Measurements from ENCODE around the gene SLC12A3.

The SLC12A3 gene

GRCh38 chr16:56916571-56917403 lies 51.8 kb downstream of the SLC12A3 start:
- Histone ChIP-seq H3K79me2 (ENCODE audit: control insufficient read depth, insufficient read depth, low read length) (no peaks in the 10 kb centered on the region), H3K9ac (ENCODE audit: low read length) (no peak overlapping the region), H3K4me3 (ENCODE audit: low read length) (no peak overlapping the region), H3K4ac (ENCODE audit: low read depth, low read length) (no peak overlapping the region), H2AK5ac (ENCODE audit: low read length) (no peak overlapping the region), H3K36me3 (ENCODE audit: control insufficient read depth, insufficient read depth, low read length) (no peaks in the 10 kb centered on the region), H3K4me1 (ENCODE audit: control insufficient read depth, low read depth, low read length) (no peaks in the 10 kb centered on the region), H2BK15ac (replicated peaks; ENCODE audit: low read depth) (no peak overlapping the region), H3K4me2 (ENCODE audit: low read length) (no peak overlapping the region), H3K79me1 (ENCODE audit: low read length) (no peaks in the 10 kb centered on the region), H3K56ac (ENCODE audit: low read length) (peak overlapping the region; percentile 7), H3K27me3 (ENCODE audit: insufficient read depth, low read length, poor library complexity) (no peaks in the 10 kb centered on the region), H4K5ac (ENCODE audit: low read length) (no peak overlapping the region), H2BK120ac (ENCODE audit: low read depth, low read length) (no peak overlapping the region), H3K23ac (ENCODE audit: low read length) (no peak overlapping the region), H4K8ac (ENCODE audit: low read depth, low read length) (no peak overlapping the region), H2BK5ac (ENCODE audit: low read length) (no peak overlapping the region), H3K18ac (ENCODE audit: low read length) (no peak overlapping the region), H3K27ac (ENCODE audit: low read depth, low read length) (no peak overlapping the region)
- DNase-seq = no peak
- no CpG with 5 or more reads among the region's 5 CpGs for WGBS (ENCODE audit: extremely low coverage, insufficient coverage, low lambda C conversion rate)

GRCh38 chr16:56918467-56919012 lies 53.5 kb downstream of the SLC12A3 start:
- DNase-seq = no peak
- no CpG with 5 or more reads among the region's 12 CpGs for WGBS (ENCODE audit: extremely low coverage, insufficient coverage, low lambda C conversion rate)
- Histone ChIP-seq H4K8ac (ENCODE audit: low read depth, low read length) (no peak overlapping the region), H2AK5ac (ENCODE audit: low read length) (no peak overlapping the region), H2BK15ac (replicated peaks; ENCODE audit: low read depth) (no peak overlapping the region), H3K27ac (ENCODE audit: low read depth, low read length) (no peak overlapping the region), H3K18ac (ENCODE audit: low read length) (no peak overlapping the region), H3K9ac (ENCODE audit: low read length) (no peak overlapping the region), H3K56ac (ENCODE audit: low read length) (no peak overlapping the region), H4K5ac (ENCODE audit: low read length) (no peak overlapping the region), H3K23ac (ENCODE audit: low read length) (no peak overlapping the region), H3K4me3 (ENCODE audit: low read length) (no peak overlapping the region), H3K79me1 (ENCODE audit: low read length) (no peaks in the 10 kb centered on the region), H3K4ac (ENCODE audit: low read depth, low read length) (no peak overlapping the region), H2BK5ac (ENCODE audit: low read length) (no peak overlapping the region), H3K4me1 (ENCODE audit: control insufficient read depth, low read depth, low read length) (no peaks in the 10 kb centered on the region), H3K4me2 (ENCODE audit: low read length) (no peak overlapping the region), H3K27me3 (ENCODE audit: insufficient read depth, low read length, poor library complexity) (no peaks in the 10 kb centered on the region), H3K79me2 (ENCODE audit: control insufficient read depth, insufficient read depth, low read length) (no peaks in the 10 kb centered on the region), H3K36me3 (ENCODE audit: control insufficient read depth, insufficient read depth, low read length) (no peaks in the 10 kb centered on the region), H2BK120ac (ENCODE audit: low read depth, low read length) (no peak overlapping the region)

GRCh38 chr16:56919099-56919800 lies 54.2 kb downstream of the SLC12A3 start:
- Histone ChIP-seq H2AK5ac (ENCODE audit: low read length) (no peak overlapping the region), H3K27me3 (ENCODE audit: insufficient read depth, low read length, poor library complexity) (no peaks in the 10 kb centered on the region), H4K5ac (ENCODE audit: low read length) (no peak overlapping the region), H2BK15ac (replicated peaks; ENCODE audit: low read depth) (no peak overlapping the region), H3K4ac (ENCODE audit: low read depth, low read length) (no peak overlapping the region), H2BK120ac (ENCODE audit: low read depth, low read length) (no peak overlapping the region), H3K79me1 (ENCODE audit: low read length) (no peaks in the 10 kb centered on the region), H4K8ac (ENCODE audit: low read depth, low read length) (no peak overlapping the region), H3K9ac (ENCODE audit: low read length) (no peak overlapping the region), H2BK5ac (ENCODE audit: low read length) (no peak overlapping the region), H3K4me2 (ENCODE audit: low read length) (no peak overlapping the region), H3K4me3 (ENCODE audit: low read length) (no peak overlapping the region), H3K27ac (ENCODE audit: low read depth, low read length) (no peak overlapping the region), H3K18ac (ENCODE audit: low read length) (no peak overlapping the region), H3K4me1 (ENCODE audit: control insufficient read depth, low read depth, low read length) (no peaks in the 10 kb centered on the region), H3K23ac (ENCODE audit: low read length) (no peak overlapping the region), H3K56ac (ENCODE audit: low read length) (no peak overlapping the region), H3K36me3 (ENCODE audit: control insufficient read depth, insufficient read depth, low read length) (no peaks in the 10 kb centered on the region), H3K79me2 (ENCODE audit: control insufficient read depth, insufficient read depth, low read length) (no peaks in the 10 kb centered on the region)
- WGBS (ENCODE audit: extremely low coverage, insufficient coverage, low lambda C conversion rate) = no CpG with 5 or more reads among the region's 11 CpGs
- no peak for DNase-seq

- H2BK5ac ChIP-seq (ENCODE audit: low read length) = no peak overlapping the region
- no peak overlapping the region for H3K4me2 ChIP-seq (ENCODE audit: low read length)
- no peak overlapping the region for H3K56ac ChIP-seq (ENCODE audit: low read length)
- no peak overlapping the region for H2BK120ac ChIP-seq (ENCODE audit: low read depth, low read length)
- no peak for DNase-seq
- no peaks in the 10 kb centered on the region for H3K36me3 ChIP-seq (ENCODE audit: control insufficient read depth, insufficient read depth, low read length)
- no peaks in the 10 kb centered on the region for H3K27me3 ChIP-seq (ENCODE audit: insufficient read depth, low read length, poor library complexity)
- H3K27ac ChIP-seq (ENCODE audit: low read depth, low read length) = no peak overlapping the region
- H3K4ac ChIP-seq (ENCODE audit: low read depth, low read length) = no peak overlapping the region
- no peaks in the 10 kb centered on the region for H3K79me2 ChIP-seq (ENCODE audit: control insufficient read depth, insufficient read depth, low read length)
- H3K4me3 ChIP-seq (ENCODE audit: low read length) = no peak overlapping the region
- H4K8ac ChIP-seq (ENCODE audit: low read depth, low read length) = no peak overlapping the region
- no peak overlapping the region for H2BK15ac ChIP-seq (replicated peaks; ENCODE audit: low read depth)
- H4K5ac ChIP-seq (ENCODE audit: low read length) = no peak overlapping the region
- no peak overlapping the region for H3K23ac ChIP-seq (ENCODE audit: low read length)
- no peak overlapping the region for H3K18ac ChIP-seq (ENCODE audit: low read length)
- no peaks in the 10 kb centered on the region for H3K79me1 ChIP-seq (ENCODE audit: low read length)
- no peaks in the 10 kb centered on the region for H3K4me1 ChIP-seq (ENCODE audit: control insufficient read depth, low read depth, low read length)
- H3K9ac ChIP-seq (ENCODE audit: low read length) = no peak overlapping the region
- no CpG with 5 or more reads among the region's 4 CpGs for WGBS (ENCODE audit: extremely low coverage, insufficient coverage, low lambda C conversion rate)
- H2AK5ac ChIP-seq (ENCODE audit: low read length) = no peak overlapping the region
Observed at GRCh38 chr16:56921571-56921970, 56.6 kb downstream of the SLC12A3 start.

GRCh38 chr16:56923481-56924091 lies 58.6 kb downstream of the SLC12A3 start:
- H3K27me3 ChIP-seq (ENCODE audit: insufficient read depth, low read length, poor library complexity) = no peaks in the 10 kb centered on the region
- H3K4me2 ChIP-seq (ENCODE audit: low read length) = no peak overlapping the region
- no peak overlapping the region for H3K4ac ChIP-seq (ENCODE audit: low read depth, low read length)
- no peak overlapping the region for H2BK120ac ChIP-seq (ENCODE audit: low read depth, low read length)
- no peak overlapping the region for H3K9ac ChIP-seq (ENCODE audit: low read length)
- H4K5ac ChIP-seq (ENCODE audit: low read length) = no peak overlapping the region
- H3K4me1 ChIP-seq (ENCODE audit: control insufficient read depth, low read depth, low read length) = no peaks in the 10 kb centered on the region
- H2BK5ac ChIP-seq (ENCODE audit: low read length) = no peak overlapping the region
- H3K23ac ChIP-seq (ENCODE audit: low read length) = no peak overlapping the region
- no peak overlapping the region for H3K18ac ChIP-seq (ENCODE audit: low read length)
- DNase-seq = no peak
- WGBS (ENCODE audit: extremely low coverage, insufficient coverage, low lambda C conversion rate) = no CpG with 5 or more reads among the region's 9 CpGs
- no peaks in the 10 kb centered on the region for H3K79me2 ChIP-seq (ENCODE audit: control insufficient read depth, insufficient read depth, low read length)
- H3K27ac ChIP-seq (ENCODE audit: low read depth, low read length) = no peak overlapping the region
- no peak overlapping the region for H3K4me3 ChIP-seq (ENCODE audit: low read length)
- no peak overlapping the region for H2AK5ac ChIP-seq (ENCODE audit: low read length)
- H3K56ac ChIP-seq (ENCODE audit: low read length) = no peak overlapping the region
- no peak overlapping the region for H4K8ac ChIP-seq (ENCODE audit: low read depth, low read length)
- H2BK15ac ChIP-seq (replicated peaks; ENCODE audit: low read depth) = no peak overlapping the region
- no peaks in the 10 kb centered on the region for H3K79me1 ChIP-seq (ENCODE audit: low read length)
- H3K36me3 ChIP-seq (ENCODE audit: control insufficient read depth, insufficient read depth, low read length) = no peaks in the 10 kb centered on the region

Data from mesendoderm (in vitro differentiated cells).